CD14-positive monocyte (primary cell): Measurements from ENCODE around the gene B3GNT8. TPM values are rescaled to one million over a fixed set of nuclear protein-coding genes. Genes with fewer than 3 reads are reported as not detected.

Experiments
- DNase-seq, 3 donors: peaks; one replicate each; pipeline ENCODE4 v3.0.0-alpha.2; 2011 to 2022
- H2AFZ ChIP-seq: 2 replicates; pipeline ENCODE4 v1.6.0; 2012; ENCODE audit warnings: mild to moderate bottlenecking, low read depth, low read length, inconsistent platforms; ENCODE audit not compliant: insufficient read depth, poor library complexity, severe bottlenecking
- H3K27ac ChIP-seq, 2 donors: 1 replicate in 1 of 2; 2 replicates in 1 of 2; pipeline ENCODE4 v1.5.1; 2012 to 2013; ENCODE audit warnings: low read length in 2 of 2, control low read depth in 1 of 2, inconsistent platforms in 1 of 2, low read depth in 1 of 2, mild to moderate bottlenecking in 1 of 2
- H3K27me3 ChIP-seq, 2 donors: one replicate each; pipeline versions ENCODE4 v1.6.0 to v1.6.1; 2011 to 2013; ENCODE audit warnings: low read length in 2 of 2; ENCODE audit not compliant: control insufficient read depth in 2 of 2, insufficient read depth in 2 of 2
- H3K36me3 ChIP-seq, 2 donors: replicated peaks in 1 of 2; 1 replicate in 1 of 2; 2 replicates in 1 of 2; pipeline versions ENCODE4 v1.5.1 to v1.6.1; 2012 to 2013; ENCODE audit warnings: low read length in 2 of 2, control low read depth in 1 of 2, inconsistent platforms in 1 of 2, mild to moderate bottlenecking in 1 of 2; ENCODE audit not compliant: insufficient read depth in 2 of 2, control insufficient read depth in 1 of 2
- H3K4me1 ChIP-seq, 2 donors: 1 replicate in 1 of 2; 2 replicates in 1 of 2; pipeline versions ENCODE4 v1.5.1 to v1.6.1; 2012 to 2013; ENCODE audit warnings: low read length in 2 of 2, control low read depth in 1 of 2, inconsistent platforms in 1 of 2, mild to moderate bottlenecking in 1 of 2, moderate library complexity in 1 of 2; ENCODE audit not compliant: insufficient read depth in 2 of 2, control insufficient read depth in 1 of 2
- H3K4me2 ChIP-seq: replicated peaks from 2 replicates; pipeline ENCODE3; 2012; ENCODE audit warnings: low read length, moderate library complexity, mild to moderate bottlenecking; ENCODE audit not compliant: poor library complexity, severe bottlenecking; ENCODE audit errors: extremely low read depth
- H3K4me3 ChIP-seq, 3 experiments: fragments of 200-600 bp in 1 of 3; sonication (generic) in 1 of 3; replicated peaks in 1 of 3; 1 replicate in 2 of 3; 2 replicates in 1 of 3; pipeline ENCODE4 v1.5.1; 2011 to 2013; ENCODE audit warnings: low read length in 3 of 3, mild to moderate bottlenecking in 3 of 3, control low read depth in 2 of 3, low read depth in 2 of 3, inconsistent platforms in 1 of 3, moderate library complexity in 1 of 3
- H3K79me2 ChIP-seq: 2 replicates; pipeline ENCODE4 v1.6.0; 2012; ENCODE audit warnings: mild to moderate bottlenecking, control low read depth, inconsistent platforms, low read length, moderate library complexity; ENCODE audit not compliant: insufficient read depth
- H3K9ac ChIP-seq: 2 replicates; pipeline ENCODE4 v1.6.0; 2017; ENCODE audit warnings: low read length, mild to moderate bottlenecking; ENCODE audit not compliant: insufficient read depth, poor library complexity, severe bottlenecking
- H3K9me3 ChIP-seq, 2 donors: replicated peaks in 1 of 2; 1 replicate in 1 of 2; 2 replicates in 1 of 2; pipeline versions ENCODE4 v1.5.1 to v1.6.1; 2012 to 2013; ENCODE audit warnings: low read length in 2 of 2, control low read depth in 1 of 2; ENCODE audit not compliant: control insufficient read depth in 1 of 2, insufficient read depth in 1 of 2
- H4K20me1 ChIP-seq: 2 replicates; pipeline ENCODE4 v1.6.0; 2012; ENCODE audit warnings: mild to moderate bottlenecking, low read length, control low read depth, moderate library complexity; ENCODE audit not compliant: insufficient read depth
- H3K27ac Mint-ChIP-seq, 7 donors: one replicate each; pipeline ENCODE4 v1.8.0; 2020; ENCODE audit warnings: mild to moderate bottlenecking in 7 of 7, mixed read lengths in 7 of 7, moderate library complexity in 6 of 7, inconsistent platforms in 2 of 7
- H3K27me3 Mint-ChIP-seq, 3 donors: one replicate each; pipeline ENCODE4 v1.8.0; 2021 to 2022; ENCODE audit warnings: low read depth in 3 of 3, mild to moderate bottlenecking in 3 of 3, mixed read lengths in 3 of 3, moderate library complexity in 3 of 3, inconsistent platforms in 1 of 3
- H3K36me3 Mint-ChIP-seq, 2 donors: one replicate each; pipeline ENCODE4 v1.8.0; 2020; ENCODE audit warnings: mixed read lengths in 2 of 2, inconsistent platforms in 1 of 2, mild to moderate bottlenecking in 1 of 2
- H3K4me1 Mint-ChIP-seq: one replicate; pipeline ENCODE4 v1.8.0; 2020; ENCODE audit warnings: mild to moderate bottlenecking, mixed read lengths
- H3K4me3 Mint-ChIP-seq, 2 donors: one replicate each; pipeline ENCODE4 v1.8.0; 2020; ENCODE audit warnings: mild to moderate bottlenecking in 2 of 2, mixed read lengths in 2 of 2, moderate library complexity in 1 of 2
- H3K9me3 Mint-ChIP-seq, 7 donors: one replicate each; pipeline ENCODE4 v1.8.0; 2020 to 2022; ENCODE audit warnings: mixed read lengths in 7 of 7, mild to moderate bottlenecking in 6 of 7, moderate library complexity in 6 of 7, inconsistent platforms in 2 of 7
- WGBS: methylation state at CpG from one replicate; pipeline ENCODE4 v1.1.5; 2013; ENCODE audit warnings: missing lambda C conversion rate; ENCODE audit not compliant: insufficient coverage; 5-methylcytosine and 5-hydroxymethylcytosine counted together
- intact Hi-C, 2 donors: fragments of 100-400 bp; cut with micrococcal nuclease; formaldehyde crosslinking; loops; one replicate each; pipeline versions ENCODE4 v1.15.0 to v1.15.1; 2023
- polyA plus RNA-seq, 3 donors: library from polyadenylated mRNA; depleted of rRNA in 1 of 3; unstranded in 2 of 3; stranded (reverse) in 1 of 3; fragments of 300-500 nt in 2 of 3; fragments of >200 nt in 1 of 3; fragmentation: Illumina TruSeq in 2 of 3; gene quantifications; 1 replicate in 2 of 3; 2 replicates in 1 of 3; pipeline ENCODE4 v1.2.3, GENCODE V29; 2012 to 2021
- TF ChIP-seq, protein P1 (sequence below): fragments of 200-600 bp; IDR thresholded peaks from one replicate; pipeline ENCODE4 v1.8.0; 2022; ENCODE audit warnings: antibody characterized with exemption, mild to moderate bottlenecking

Gene B3GNT8
- polyA plus RNA-seq, 3 donors: 2.9 to 18.9 (median 17.4) TPM

DNA sequence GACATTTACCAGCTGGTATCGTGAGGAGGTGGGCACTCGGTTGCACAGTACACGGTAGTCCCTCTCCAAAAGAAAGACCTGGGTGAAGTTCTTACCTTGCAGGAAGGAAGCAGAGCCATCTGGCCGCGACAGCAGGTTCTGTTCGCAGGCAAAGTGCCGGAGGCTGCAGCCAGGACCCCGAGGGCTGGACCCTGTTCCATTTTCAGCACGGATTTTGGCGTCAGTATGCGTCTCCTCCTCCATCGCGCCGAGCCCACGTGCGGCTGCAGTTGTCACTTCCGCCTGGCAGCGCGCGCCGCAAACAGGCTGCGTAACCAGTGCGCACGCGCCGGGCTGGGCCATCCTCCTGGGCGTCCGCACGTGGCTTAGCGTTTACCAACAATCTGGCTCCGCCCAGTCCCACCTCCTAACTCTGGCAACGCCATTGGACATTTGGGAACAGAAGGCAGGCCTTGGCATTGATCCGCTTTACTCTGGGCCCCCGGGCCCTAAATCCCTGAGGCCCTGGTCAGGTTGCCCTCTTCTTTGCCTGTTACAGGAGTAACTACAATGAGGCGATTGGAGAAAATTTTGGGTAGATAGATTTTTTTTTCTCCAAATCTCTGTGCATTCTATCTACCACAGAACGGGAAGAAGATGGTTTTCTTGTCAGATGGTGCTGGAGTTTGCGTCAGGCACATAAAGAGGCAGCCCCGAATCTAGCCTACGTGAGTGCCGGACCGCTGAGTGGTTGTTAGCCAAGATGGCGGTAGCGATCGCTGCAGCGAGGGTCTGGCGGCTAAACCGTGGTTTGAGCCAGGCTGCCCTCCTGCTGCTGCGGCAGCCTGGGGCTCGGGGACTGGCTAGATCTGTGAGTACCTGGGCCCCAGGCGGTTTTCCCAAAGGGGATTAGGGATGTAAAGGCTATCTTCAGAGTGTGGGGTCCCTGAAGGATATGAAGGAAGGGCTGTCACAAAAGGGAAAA is 29.8 kb downstream of the B3GNT8 start, which contains the start of the genes BCKDHA and EXOSC5:
Gene BCKDHA, plus strand, starts transcription at position 733 of the 964 bp plus-strand sequence. Its CDS starts 10 bp downstream, at position 743.
Gene EXOSC5, minus strand, starts transcription at position 274 of the 964 bp plus-strand sequence. Its CDS starts 31 bp downstream, at position 243.
- peak within 1 kb of the TSS; percentile 87 to 95 (median 95) for H3K4me3 ChIP-seq
- peak within 1 kb of the TSS; percentile 91 for H2AFZ ChIP-seq
- H3K36me3 ChIP-seq: peaks cover 11 to 13% of the 10 kb centered on the region in 2 donors
- peaks cover 11 to 32% of the 10 kb centered on the region in 2 donors for H3K36me3 Mint-ChIP-seq
- peak; percentile 100 for DNase-seq
- under 1% methylated on average over 46 of the region's 50 CpGs for WGBS
- H3K4me2 ChIP-seq: peak within 1 kb of the TSS; percentile 88
- peaks cover 73% of the 10 kb centered on the region for H3K79me2 ChIP-seq
- H3K9ac ChIP-seq: peak within 1 kb of the TSS; percentile 87
- H3K4me3 Mint-ChIP-seq: peak within 1 kb of the TSS; percentile 97
- H3K27me3 ChIP-seq: no peaks in the 10 kb centered on the region
- peak within 1 kb of the TSS; percentile 80 to 97 for H3K27ac ChIP-seq
- H3K4me1 Mint-ChIP-seq: peaks cover 42% of the 10 kb centered on the region
- no peaks in the 10 kb centered on the region for H3K27me3 Mint-ChIP-seq
- intact Hi-C loops: loop anchor here (1.0 to 5.0 kb wide), 4 partner anchors 33 to 43 kb away; partner anchors contain the start of gene B9D2 (in 2 of the 2)
- H3K4me1 ChIP-seq: peaks cover 29 to 30% of the 10 kb centered on the region in 2 donors
- peak within 1 kb of the TSS; percentile 98 to 100 (median 99) for H3K27ac Mint-ChIP-seq
- H4K20me1 ChIP-seq: peaks cover 7% of the 10 kb centered on the region
- H3K9me3 Mint-ChIP-seq: peaks cover 0 to 5% (median 0%) of the 10 kb centered on the region in 7 donors
- TF ChIP-seq, protein P1, sequence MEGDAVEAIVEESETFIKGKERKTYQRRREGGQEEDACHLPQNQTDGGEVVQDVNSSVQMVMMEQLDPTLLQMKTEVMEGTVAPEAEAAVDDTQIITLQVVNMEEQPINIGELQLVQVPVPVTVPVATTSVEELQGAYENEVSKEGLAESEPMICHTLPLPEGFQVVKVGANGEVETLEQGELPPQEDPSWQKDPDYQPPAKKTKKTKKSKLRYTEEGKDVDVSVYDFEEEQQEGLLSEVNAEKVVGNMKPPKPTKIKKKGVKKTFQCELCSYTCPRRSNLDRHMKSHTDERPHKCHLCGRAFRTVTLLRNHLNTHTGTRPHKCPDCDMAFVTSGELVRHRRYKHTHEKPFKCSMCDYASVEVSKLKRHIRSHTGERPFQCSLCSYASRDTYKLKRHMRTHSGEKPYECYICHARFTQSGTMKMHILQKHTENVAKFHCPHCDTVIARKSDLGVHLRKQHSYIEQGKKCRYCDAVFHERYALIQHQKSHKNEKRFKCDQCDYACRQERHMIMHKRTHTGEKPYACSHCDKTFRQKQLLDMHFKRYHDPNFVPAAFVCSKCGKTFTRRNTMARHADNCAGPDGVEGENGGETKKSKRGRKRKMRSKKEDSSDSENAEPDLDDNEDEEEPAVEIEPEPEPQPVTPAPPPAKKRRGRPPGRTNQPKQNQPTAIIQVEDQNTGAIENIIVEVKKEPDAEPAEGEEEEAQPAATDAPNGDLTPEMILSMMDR: no peak
- no peaks in the 10 kb centered on the region for H3K9me3 ChIP-seq

DNA sequence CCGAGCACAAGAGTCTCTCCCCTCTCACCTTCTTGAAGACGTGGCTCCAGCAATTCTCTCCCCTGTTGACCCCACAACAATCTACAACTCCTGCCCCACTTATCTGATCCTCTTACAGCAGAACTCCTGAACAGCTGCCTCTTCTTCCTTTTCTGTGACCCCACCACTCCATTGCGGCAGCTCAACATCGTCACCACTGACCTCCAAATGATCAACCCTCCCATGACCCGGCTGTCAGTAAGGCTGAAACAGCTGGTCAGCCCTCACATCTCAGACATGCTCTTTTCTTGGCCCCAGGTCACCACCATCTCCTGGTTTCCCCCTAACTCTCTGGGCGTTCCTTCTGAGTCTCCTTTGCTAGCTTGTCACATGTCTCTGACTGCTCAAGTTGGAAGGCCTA is 31.8 kb downstream of the B3GNT8 start:
- peaks cover 0 to 5% (median 0%) of the 10 kb centered on the region in 7 donors for H3K9me3 Mint-ChIP-seq
- H3K27me3 Mint-ChIP-seq: peaks cover 0 to under 1% (median 0%) of the 10 kb centered on the region in 3 donors
- Histone ChIP-seq H2AFZ (no peak overlapping the region), H3K79me2 (peaks cover 55% of the 10 kb centered on the region), H3K4me1 (peaks cover 29 to 30% of the 10 kb centered on the region in 2 donors), H3K4me2 (no peak overlapping the region), H3K27ac (peak overlapping the region in 1 of 2 donors; percentile 22), H4K20me1 (no peaks in the 10 kb centered on the region), H3K4me3 (no peak overlapping the region), H3K9me3 (no peaks in the 10 kb centered on the region), H3K9ac (no peak overlapping the region), H3K36me3 (peaks cover 18 to 22% of the 10 kb centered on the region in 2 donors), H3K27me3 (no peaks in the 10 kb centered on the region)
- no peak for DNase-seq
- intact Hi-C loops: loop anchor here in 1 of 2 donors (5.0 kb wide), 2 partner anchors 33 to 37 kb away; partner anchors contain the start of gene B9D2
- TF ChIP-seq, protein P1: no peak
- H3K4me3 Mint-ChIP-seq: no peak overlapping the region
- peaks cover 19 to 38% of the 10 kb centered on the region in 2 donors for H3K36me3 Mint-ChIP-seq
- WGBS: 73% methylated on average over 6 of the region's 6 CpGs
- H3K27ac Mint-ChIP-seq: peak overlapping the region in 6 of 7 donors; percentile 4 to 69 (median 50)
- H3K4me1 Mint-ChIP-seq: peaks cover 34% of the 10 kb centered on the region
